ENCODE data around the gene BMPR1B.

The BMPR1B gene

GRCh38 chr4:94757192-94758140 lies at the start of gene BMPR1B:
TSS of gene BMPR1B (plus strand) at chr4:94757955. CDS start at chr4:95104425, 346,470 bp downstream.
- in situ Hi-C loops (cut with HindIII; ENCODE audit: low sequenced_read_pairs), result no loop called here
- TF ChIP-seq CTCF (IDR thresholded peaks at IDR 0.05; ENCODE audit: low read depth, low read length, missing control alignments), result peak; percentile 43
- DNase-seq (ENCODE audit: low read depth), result peak; percentile 44
- H3K4me3 ChIP-seq (ENCODE audit: low read depth, low read length), result peak within 1 kb of the TSS; percentile 58

- no peak for TF ChIP-seq CTCF (IDR thresholded peaks at IDR 0.05; ENCODE audit: low read depth, low read length, missing control alignments)
- no peak for DNase-seq (ENCODE audit: low read depth)
- H3K4me3 ChIP-seq (ENCODE audit: low read depth, low read length), result no peak overlapping the region
- in situ Hi-C loops (cut with HindIII; ENCODE audit: low sequenced_read_pairs), result no loop called here
Measured at GRCh38 chr4:94711635-94712034, 46.1 kb upstream of the BMPR1B start.

- no peak overlapping the region for H3K4me3 ChIP-seq (ENCODE audit: low read depth, low read length)
- no peak for TF ChIP-seq CTCF (IDR thresholded peaks at IDR 0.05; ENCODE audit: low read depth, low read length, missing control alignments)
- in situ Hi-C loops (cut with HindIII; ENCODE audit: low sequenced_read_pairs), result no loop called here
- DNase-seq (ENCODE audit: low read depth), result no peak
Measured at GRCh38 chr4:94714365-94715160, 43.2 kb upstream of the BMPR1B start.

- DNase-seq (ENCODE audit: low read depth), result no peak
- H3K4me3 ChIP-seq (ENCODE audit: low read depth, low read length), result no peak overlapping the region
- no peak for TF ChIP-seq CTCF (IDR thresholded peaks at IDR 0.05; ENCODE audit: low read depth, low read length, missing control alignments)
- in situ Hi-C loops (cut with HindIII; ENCODE audit: low sequenced_read_pairs), result no loop called here
Measured at GRCh38 chr4:94715726-94716125, 42.0 kb upstream of the BMPR1B start.

GRCh38 chr4:94721310-94721709 lies 36.4 kb upstream of the BMPR1B start:
- in situ Hi-C loops (cut with HindIII; ENCODE audit: low sequenced_read_pairs), result no loop called here
- DNase-seq (ENCODE audit: low read depth), result no peak
- H3K4me3 ChIP-seq (ENCODE audit: low read depth, low read length), result no peak overlapping the region
- no peak for TF ChIP-seq CTCF (IDR thresholded peaks at IDR 0.05; ENCODE audit: low read depth, low read length, missing control alignments)

- no peak for DNase-seq (ENCODE audit: low read depth)
- no peak for TF ChIP-seq CTCF (IDR thresholded peaks at IDR 0.05; ENCODE audit: low read depth, low read length, missing control alignments)
- in situ Hi-C loops (cut with HindIII; ENCODE audit: low sequenced_read_pairs), result no loop called here
- H3K4me3 ChIP-seq (ENCODE audit: low read depth, low read length), result no peak overlapping the region
Measured at GRCh38 chr4:94722270-94722669, 35.5 kb upstream of the BMPR1B start.
